Measurements from ENCODE around the gene FAM136A.
"Not testable (repeated sequence)": the region's sequence is repeated elsewhere in the genome, so short reads cannot be mapped to it uniquely, and the experiment has no call there.

Gene FAM136A

GRCh38 chr2:70312560-70312959 lies 10.7 kb upstream of the FAM136A start:
- Mint-ChIP-seq H3K4me3 (no peak overlapping the region), H3K36me3 (no peaks in the 10 kb centered on the region), H3K27me3 (peaks cover 3% of the 10 kb centered on the region), H3K9me3 (ENCODE audit: low read depth) (no peaks in the 10 kb centered on the region), H3K27ac (no peak overlapping the region), H3K4me1 (ENCODE audit: low read depth) (no peaks in the 10 kb centered on the region)

- no peaks in the 10 kb centered on the region for H3K36me3 Mint-ChIP-seq
- H3K4me3 Mint-ChIP-seq: no peak overlapping the region
- no peaks in the 10 kb centered on the region for H3K9me3 Mint-ChIP-seq (ENCODE audit: low read depth)
- H3K27me3 Mint-ChIP-seq: peaks cover 3% of the 10 kb centered on the region
- no peaks in the 10 kb centered on the region for H3K4me1 Mint-ChIP-seq (ENCODE audit: low read depth)
- no peak overlapping the region for H3K27ac Mint-ChIP-seq
Observed at GRCh38 chr2:70310899-70311298, 9.0 kb upstream of the FAM136A start.

- Mint-ChIP-seq H3K4me1 (ENCODE audit: low read depth) (peaks cover 16% of the 10 kb centered on the region), H3K27me3 (peaks cover 3% of the 10 kb centered on the region), H3K4me3 (no peak overlapping the region), H3K9me3 (ENCODE audit: low read depth) (no peaks in the 10 kb centered on the region), H3K36me3 (no peaks in the 10 kb centered on the region), H3K27ac (no peak overlapping the region)
Observed at GRCh38 chr2:70305531-70305930, 3.7 kb upstream of the FAM136A start.

GRCh38 chr2:70304498-70304897 lies 2.6 kb upstream of the FAM136A start:
- Mint-ChIP-seq H3K36me3 (no peaks in the 10 kb centered on the region), H3K27ac (no peak overlapping the region), H3K27me3 (no peaks in the 10 kb centered on the region), H3K9me3 (ENCODE audit: low read depth) (no peaks in the 10 kb centered on the region), H3K4me3 (no peak overlapping the region), H3K4me1 (ENCODE audit: low read depth) (peaks cover 21% of the 10 kb centered on the region)

GRCh38 chr2:70303186-70303585 lies 1.3 kb upstream of the FAM136A start:
- Mint-ChIP-seq H3K36me3 (peaks cover 9% of the 10 kb centered on the region), H3K4me1 (ENCODE audit: low read depth) (peaks cover 30% of the 10 kb centered on the region), H3K9me3 (ENCODE audit: low read depth) (no peaks in the 10 kb centered on the region), H3K4me3 (no peak overlapping the region), H3K27me3 (no peaks in the 10 kb centered on the region), H3K27ac (no peak overlapping the region)

- H3K9me3 Mint-ChIP-seq (ENCODE audit: low read depth); H3K27ac Mint-ChIP-seq; H3K36me3 Mint-ChIP-seq; H3K27me3 Mint-ChIP-seq: not testable (repeated sequence)
- peak overlapping the region; percentile 96 for H3K4me3 Mint-ChIP-seq
- peaks cover 30% of the 10 kb centered on the region for H3K4me1 Mint-ChIP-seq (ENCODE audit: low read depth)
Observed at GRCh38 chr2:70302195-70302546, 304 bp upstream of the FAM136A start.

- H3K4me3 Mint-ChIP-seq: peak overlapping the region; percentile 96
- no peaks in the 10 kb centered on the region for H3K9me3 Mint-ChIP-seq (ENCODE audit: low read depth)
- peaks cover 11% of the 10 kb centered on the region for H3K36me3 Mint-ChIP-seq
- H3K27ac Mint-ChIP-seq: peak overlapping the region; percentile 93
- no peaks in the 10 kb centered on the region for H3K27me3 Mint-ChIP-seq
- H3K4me1 Mint-ChIP-seq (ENCODE audit: low read depth): peaks cover 30% of the 10 kb centered on the region
Observed at GRCh38 chr2:70300771-70301343, 1.0 kb downstream of the FAM136A start.

- not testable (repeated sequence) for H3K27me3 Mint-ChIP-seq; H3K27ac Mint-ChIP-seq; H3K4me3 Mint-ChIP-seq; H3K9me3 Mint-ChIP-seq (ENCODE audit: low read depth)
- H3K4me1 Mint-ChIP-seq (ENCODE audit: low read depth): peaks cover 25% of the 10 kb centered on the region
- H3K36me3 Mint-ChIP-seq: peaks cover 11% of the 10 kb centered on the region
Observed at GRCh38 chr2:70297828-70298227, 4.0 kb downstream of the FAM136A start.

GRCh38 chr2:70283500-70284191 lies 18.2 kb downstream of the FAM136A start:
- Mint-ChIP-seq H3K4me1 (ENCODE audit: low read depth) (peaks cover 57% of the 10 kb centered on the region), H3K9me3 (ENCODE audit: low read depth) (no peaks in the 10 kb centered on the region), H3K27me3 (no peaks in the 10 kb centered on the region), H3K4me3 (no peak overlapping the region), H3K27ac (peak overlapping the region; percentile 71), H3K36me3 (peaks cover 11% of the 10 kb centered on the region)

- Mint-ChIP-seq H3K9me3 (ENCODE audit: low read depth) (no peaks in the 10 kb centered on the region), H3K36me3 (peaks cover 11% of the 10 kb centered on the region), H3K27ac (peak overlapping the region; percentile 51), H3K27me3 (no peaks in the 10 kb centered on the region), H3K4me1 (ENCODE audit: low read depth) (peaks cover 51% of the 10 kb centered on the region), H3K4me3 (peak overlapping the region; percentile 20)
Observed at GRCh38 chr2:70282439-70282838, 19.4 kb downstream of the FAM136A start.

- peaks cover 11% of the 10 kb centered on the region for H3K36me3 Mint-ChIP-seq
- H3K27ac Mint-ChIP-seq: peak overlapping the region; percentile 61
- peaks cover 32% of the 10 kb centered on the region for H3K4me1 Mint-ChIP-seq (ENCODE audit: low read depth)
- H3K9me3 Mint-ChIP-seq (ENCODE audit: low read depth): no peaks in the 10 kb centered on the region
- no peaks in the 10 kb centered on the region for H3K27me3 Mint-ChIP-seq
- no peak overlapping the region for H3K4me3 Mint-ChIP-seq
Observed at GRCh38 chr2:70280242-70280798, 21.5 kb downstream of the FAM136A start.

GRCh38 chr2:70270323-70270722 lies 31.5 kb downstream of the FAM136A start:
- Mint-ChIP-seq H3K27me3 (no peaks in the 10 kb centered on the region), H3K27ac (peak overlapping the region; percentile 5), H3K36me3 (peaks cover 17% of the 10 kb centered on the region)

GRCh38 chr2:70269422-70270302 lies 32.2 kb downstream of the FAM136A start:
- not testable (repeated sequence) for H3K9me3 Mint-ChIP-seq (ENCODE audit: low read depth); H3K27me3 Mint-ChIP-seq; H3K27ac Mint-ChIP-seq; H3K4me3 Mint-ChIP-seq
- peaks cover 12% of the 10 kb centered on the region for H3K4me1 Mint-ChIP-seq (ENCODE audit: low read depth)
- peaks cover 15% of the 10 kb centered on the region for H3K36me3 Mint-ChIP-seq

More at GRCh38 chr2:70270323-70270722, 31.5 kb downstream of the FAM136A start:
- H3K9me3 Mint-ChIP-seq (ENCODE audit: low read depth): no peaks in the 10 kb centered on the region
- H3K4me1 Mint-ChIP-seq (ENCODE audit: low read depth): peaks cover 12% of the 10 kb centered on the region
- H3K4me3 Mint-ChIP-seq: no peak overlapping the region

GRCh38 chr2:70266925-70267324 lies 34.9 kb downstream of the FAM136A start:
- H3K36me3 Mint-ChIP-seq: peaks cover 15% of the 10 kb centered on the region
- H3K4me1 Mint-ChIP-seq (ENCODE audit: low read depth): peaks cover 14% of the 10 kb centered on the region
- H3K4me3 Mint-ChIP-seq; H3K9me3 Mint-ChIP-seq (ENCODE audit: low read depth); H3K27ac Mint-ChIP-seq; H3K27me3 Mint-ChIP-seq: not testable (repeated sequence)

- H3K4me3 Mint-ChIP-seq: no peak overlapping the region
- no peaks in the 10 kb centered on the region for H3K27me3 Mint-ChIP-seq
- H3K27ac Mint-ChIP-seq: peak overlapping the region; percentile 68
- H3K4me1 Mint-ChIP-seq (ENCODE audit: low read depth): peaks cover 45% of the 10 kb centered on the region
- no peaks in the 10 kb centered on the region for H3K9me3 Mint-ChIP-seq (ENCODE audit: low read depth)
- peaks cover 19% of the 10 kb centered on the region for H3K36me3 Mint-ChIP-seq
Observed at GRCh38 chr2:70261501-70261900, 40.4 kb downstream of the FAM136A start.
